Measurements from ENCODE around the gene KIF3B. TPM values are rescaled to one million over a fixed set of nuclear protein-coding genes. Genes with fewer than 3 reads are reported as not detected.
"Not testable (repeated sequence)": the region's sequence is repeated elsewhere in the genome, so short reads cannot be mapped to it uniquely, and the experiment has no call there.

Gene KIF3B
- total RNA-seq, 2 experiments from 2014 or later: 36.2 to 36.5 TPM

- DNase-seq: no peak
- Mint-ChIP-seq H3K27ac (no peak overlapping the region), H3K36me3 (peaks cover 5% of the 10 kb centered on the region), H3K4me3 (no peak overlapping the region), H3K4me1 (peaks cover 6% of the 10 kb centered on the region), H3K27me3 (no peaks in the 10 kb centered on the region), H3K9me3 (no peaks in the 10 kb centered on the region)
Measured at GRCh38 chr20:32343439-32343838, 66.0 kb downstream of the KIF3B start.

DNA sequence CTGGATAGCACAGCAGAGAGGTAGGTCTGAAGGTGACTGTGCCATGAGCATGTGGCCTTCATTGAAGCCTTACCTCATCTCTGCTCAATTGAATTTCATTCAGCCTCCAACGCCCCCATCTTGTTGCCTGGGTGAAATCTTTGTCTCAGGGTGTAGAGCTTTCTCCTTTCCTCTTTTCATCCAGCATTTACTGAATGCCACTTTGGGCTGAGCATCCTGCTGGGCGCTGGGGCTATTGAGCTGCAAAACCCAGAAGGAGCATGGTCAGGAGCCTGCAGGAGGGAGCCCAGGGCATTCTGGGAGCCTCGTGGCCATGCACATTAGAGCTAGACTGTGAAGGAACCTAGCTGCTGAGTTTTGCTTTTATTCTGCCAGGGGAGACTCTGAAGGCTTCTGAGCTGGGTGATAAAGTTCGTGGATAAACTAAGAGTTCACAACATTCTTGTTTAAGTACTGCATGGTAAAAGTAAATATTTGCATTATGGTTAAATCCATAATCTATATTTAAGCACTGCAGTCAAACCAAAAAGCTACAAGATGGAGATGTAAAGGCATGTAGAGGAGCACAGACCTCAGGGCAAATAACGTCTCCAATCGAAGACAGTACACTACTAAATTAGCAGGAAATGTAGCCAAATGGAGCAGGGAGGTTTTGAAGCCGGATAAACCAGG lies 67.5 kb downstream of the KIF3B start:
- Mint-ChIP-seq H3K4me3 (no peak overlapping the region), H3K27me3 (no peaks in the 10 kb centered on the region), H3K36me3 (peaks cover 11% of the 10 kb centered on the region)

GRCh38 chr20:32348207-32348606 lies 70.8 kb downstream of the KIF3B start:
- no peak overlapping the region for H3K4me3 Mint-ChIP-seq
- H3K4me1 Mint-ChIP-seq: no peaks in the 10 kb centered on the region
- no peaks in the 10 kb centered on the region for H3K9me3 Mint-ChIP-seq
- no peaks in the 10 kb centered on the region for H3K27me3 Mint-ChIP-seq
- H3K27ac Mint-ChIP-seq: no peak overlapping the region
- DNase-seq: no peak
- peaks cover 7% of the 10 kb centered on the region for H3K36me3 Mint-ChIP-seq

More for the DNA sequence above, 67.5 kb downstream of the KIF3B start:
- no peak for DNase-seq
- Mint-ChIP-seq H3K9me3 (no peaks in the 10 kb centered on the region), H3K27ac (no peak overlapping the region), H3K4me1 (peaks cover 6% of the 10 kb centered on the region)

- peaks cover 7% of the 10 kb centered on the region for H3K36me3 Mint-ChIP-seq
- peaks cover 11% of the 10 kb centered on the region for H3K4me1 Mint-ChIP-seq
- H3K4me3 Mint-ChIP-seq: no peak overlapping the region
- no peaks in the 10 kb centered on the region for H3K9me3 Mint-ChIP-seq
- H3K27ac Mint-ChIP-seq: no peak overlapping the region
- no peaks in the 10 kb centered on the region for H3K27me3 Mint-ChIP-seq
- DNase-seq: no peak
Measured at GRCh38 chr20:32350421-32350820, 73.0 kb downstream of the KIF3B start.

- no peak overlapping the region for H3K27ac Mint-ChIP-seq
- H3K9me3 Mint-ChIP-seq: no peaks in the 10 kb centered on the region
- peaks cover 21% of the 10 kb centered on the region for H3K4me1 Mint-ChIP-seq
- no peaks in the 10 kb centered on the region for H3K27me3 Mint-ChIP-seq
- no peak overlapping the region for H3K4me3 Mint-ChIP-seq
- DNase-seq: no peak
- peaks cover 7% of the 10 kb centered on the region for H3K36me3 Mint-ChIP-seq
Measured at GRCh38 chr20:32352121-32352720, 74.8 kb downstream of the KIF3B start.

DNA sequence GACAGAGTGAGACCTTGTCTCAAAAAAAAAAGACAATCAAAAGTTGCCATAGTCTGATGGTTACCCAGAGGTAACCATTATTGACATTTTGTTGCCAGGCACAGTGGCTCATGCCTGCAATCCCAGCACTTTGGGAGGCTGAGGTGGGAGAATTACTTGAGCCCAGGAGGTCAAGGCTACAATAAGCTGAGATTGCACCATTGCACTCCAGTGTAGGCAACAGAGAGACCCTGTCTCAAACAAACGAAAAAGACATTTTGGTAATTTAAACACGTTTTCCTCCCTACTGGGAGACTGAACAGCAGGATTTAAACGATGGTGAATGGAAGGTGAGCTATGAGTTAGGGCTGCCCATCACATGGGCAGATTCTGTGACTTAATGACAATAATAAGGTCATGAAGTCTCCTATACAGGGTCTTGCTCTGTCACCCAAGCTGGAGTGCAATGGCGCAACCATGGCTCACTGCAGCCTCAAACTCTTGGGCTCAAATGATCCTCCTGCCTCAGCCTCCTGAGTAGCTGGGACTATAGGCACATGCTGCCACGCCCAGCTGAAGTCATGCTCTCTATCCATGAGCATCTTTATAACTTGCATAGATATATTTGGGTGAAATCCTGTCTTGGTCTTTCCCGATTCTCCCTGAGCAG lies 76.5 kb downstream of the KIF3B start:
- Mint-ChIP-seq H3K27ac (no peak overlapping the region), H3K36me3 (peaks cover 10% of the 10 kb centered on the region), H3K4me3 (no peak overlapping the region), H3K27me3 (peaks cover 3% of the 10 kb centered on the region), H3K9me3 (no peaks in the 10 kb centered on the region), H3K4me1 (peaks cover 26% of the 10 kb centered on the region)
- no peak for DNase-seq

DNA sequence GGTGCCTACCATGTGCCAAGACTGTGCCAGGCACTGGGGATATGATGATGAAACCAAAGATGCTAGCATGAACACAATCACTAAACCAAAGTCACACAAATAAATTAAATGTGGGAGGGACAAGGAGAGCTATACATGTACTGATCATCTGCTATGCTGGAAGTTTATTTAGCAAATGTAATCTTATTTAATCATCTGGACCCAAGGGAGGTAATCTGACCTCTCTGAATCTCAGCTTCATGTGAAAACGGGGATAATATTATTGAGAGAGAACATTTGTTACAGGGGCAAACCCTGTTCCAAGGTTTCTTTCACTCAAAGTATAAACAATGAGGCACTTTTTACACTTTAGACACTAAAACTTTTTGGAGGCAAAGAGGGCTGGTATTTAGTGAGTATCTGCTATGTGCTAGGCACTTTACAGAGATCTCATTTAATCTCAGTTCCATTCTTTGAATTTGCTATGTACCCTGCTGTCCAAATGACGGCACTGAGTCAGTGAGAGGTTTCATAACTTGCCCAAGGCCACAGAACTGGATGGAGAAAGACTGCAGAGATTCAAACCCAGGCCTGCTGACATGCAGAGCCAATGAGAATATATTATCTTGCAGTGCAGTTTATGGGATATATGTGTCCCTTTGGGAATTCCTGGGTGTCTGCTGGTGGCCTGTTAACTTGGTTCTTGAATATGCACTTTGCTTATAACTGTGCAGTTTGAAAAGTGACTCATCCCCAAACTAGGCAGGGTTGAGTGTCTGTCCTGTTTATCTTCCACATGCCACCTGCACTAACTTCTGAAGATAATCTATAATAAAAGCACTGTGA lies 77.4 kb downstream of the KIF3B start:
- Mint-ChIP-seq H3K27ac (peak overlapping the region; percentile 63), H3K27me3 (peaks cover 3% of the 10 kb centered on the region), H3K4me1 (peaks cover 30% of the 10 kb centered on the region), H3K36me3 (peaks cover 12% of the 10 kb centered on the region), H3K4me3 (no peak overlapping the region), H3K9me3 (no peaks in the 10 kb centered on the region)
- DNase-seq: no peak

DNA sequence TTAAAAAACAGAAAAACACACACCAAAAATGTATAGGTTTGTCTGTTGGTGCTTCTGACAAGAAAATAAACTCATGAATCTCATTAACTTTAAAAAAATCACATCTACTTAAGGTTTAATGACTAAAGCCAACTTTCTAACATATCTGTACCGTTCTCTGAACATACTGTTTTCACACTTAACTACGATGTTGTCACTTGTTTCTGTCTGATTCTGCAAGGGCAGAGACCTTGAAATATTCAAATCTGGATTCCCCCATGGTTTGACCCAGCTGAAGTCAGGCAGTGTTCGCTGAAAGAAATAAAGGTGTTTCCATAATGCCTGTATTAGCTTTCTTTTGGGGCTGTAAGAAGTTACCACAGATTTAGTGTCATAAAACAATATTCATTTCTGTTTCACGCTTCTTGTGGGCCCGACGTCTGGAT lies 78.0 kb downstream of the KIF3B start:
- Mint-ChIP-seq H3K9me3 (no peaks in the 10 kb centered on the region), H3K27ac (peak overlapping the region; percentile 63), H3K4me3 (no peak overlapping the region), H3K4me1 (peaks cover 35% of the 10 kb centered on the region), H3K36me3 (peaks cover 18% of the 10 kb centered on the region), H3K27me3 (peaks cover 3% of the 10 kb centered on the region)
- no peak for DNase-seq

GRCh38 chr20:32355907-32356621 lies 78.6 kb downstream of the KIF3B start:
- DNase-seq, H3K4me3 Mint-ChIP-seq, H3K9me3 Mint-ChIP-seq, H3K27me3 Mint-ChIP-seq: not testable (repeated sequence)
- Mint-ChIP-seq H3K27ac (peak overlapping the region; percentile 63), H3K4me1 (peaks cover 41% of the 10 kb centered on the region), H3K36me3 (peaks cover 21% of the 10 kb centered on the region)

- peaks cover 46% of the 10 kb centered on the region for H3K4me1 Mint-ChIP-seq
- H3K9me3 Mint-ChIP-seq: no peaks in the 10 kb centered on the region
- H3K36me3 Mint-ChIP-seq: peaks cover 25% of the 10 kb centered on the region
- H3K27me3 Mint-ChIP-seq: peaks cover 3% of the 10 kb centered on the region
- H3K27ac Mint-ChIP-seq: peak overlapping the region; percentile 100
- H3K4me3 Mint-ChIP-seq: peak overlapping the region; percentile 98
- DNase-seq: no peak
Measured at GRCh38 chr20:32356622-32357374, 79.3 kb downstream of the KIF3B start.

- Mint-ChIP-seq H3K27me3 (peaks cover 3% of the 10 kb centered on the region), H3K4me1 (peaks cover 52% of the 10 kb centered on the region), H3K36me3 (peaks cover 31% of the 10 kb centered on the region), H3K9me3 (no peaks in the 10 kb centered on the region), H3K27ac (peak overlapping the region; percentile 100), H3K4me3 (peak overlapping the region; percentile 98)
- no peak for DNase-seq
Measured at GRCh38 chr20:32357375-32357868, 80.0 kb downstream of the KIF3B start.

DNA sequence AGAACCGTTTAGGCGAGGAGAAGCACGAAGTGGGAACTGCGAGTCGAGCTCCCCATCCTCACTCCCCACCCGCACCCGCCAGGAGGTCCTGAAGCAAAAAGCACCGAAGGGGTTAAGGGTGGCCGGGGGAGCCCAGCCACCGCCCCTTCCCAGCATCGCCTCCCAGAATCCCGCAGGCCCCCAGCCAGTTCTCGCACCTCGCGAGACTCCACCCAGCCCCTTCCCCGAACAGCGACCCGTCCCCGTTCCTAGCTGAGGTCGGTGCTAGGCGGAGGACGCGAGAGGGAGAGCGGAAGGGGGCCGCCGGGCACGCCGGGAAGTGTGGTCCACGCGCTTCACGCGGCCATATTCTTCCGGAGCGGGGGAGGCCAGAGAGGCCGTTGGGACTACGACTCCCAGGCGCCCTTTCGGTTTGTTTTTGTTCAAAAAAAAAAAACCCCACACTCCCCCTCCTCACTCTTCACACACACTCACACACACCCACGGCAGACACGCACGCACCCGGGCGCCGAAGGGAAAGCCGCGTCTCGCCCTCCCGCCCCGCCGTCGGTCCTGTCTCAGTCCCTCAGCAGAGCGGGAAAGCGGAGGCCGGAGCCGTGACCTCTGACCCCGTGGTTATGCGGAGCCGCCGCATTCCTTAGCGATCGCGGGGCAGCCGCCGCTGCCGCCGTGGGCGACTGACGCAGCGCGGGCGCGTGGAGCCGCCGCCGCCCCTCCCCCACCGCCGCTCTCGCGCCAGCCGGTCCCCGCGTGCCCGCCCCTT lies 80.6 kb downstream of the KIF3B start, which contains the start of gene ASXL1:
ASXL1 (plus strand) TSS at position 463 of the 763 bp plus-strand sequence. CDS start 445 bp downstream, outside the sequence.
- H3K9me3 Mint-ChIP-seq: no peaks in the 10 kb centered on the region
- peak within 1 kb of the TSS; percentile 98 for H3K4me3 Mint-ChIP-seq
- peak within 1 kb of the TSS; percentile 100 for H3K27ac Mint-ChIP-seq
- H3K36me3 Mint-ChIP-seq: peaks cover 32% of the 10 kb centered on the region
- H3K4me1 Mint-ChIP-seq: peaks cover 59% of the 10 kb centered on the region
- DNase-seq: peak; percentile 96
- H3K27me3 Mint-ChIP-seq: peaks cover 3% of the 10 kb centered on the region

DNA sequence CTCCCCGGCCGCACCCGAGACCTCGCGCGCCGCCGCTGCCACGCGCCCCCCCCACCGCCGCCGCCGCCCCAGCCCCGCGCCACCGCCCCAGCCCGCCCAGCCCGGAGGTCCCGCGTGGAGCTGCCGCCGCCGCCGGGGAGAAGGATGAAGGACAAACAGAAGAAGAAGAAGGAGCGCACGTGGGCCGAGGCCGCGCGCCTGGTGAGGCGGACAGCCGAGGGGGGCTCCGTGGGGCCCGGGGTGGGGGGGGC lies 81.1 kb downstream of the KIF3B start:
- peaks cover 34% of the 10 kb centered on the region for H3K36me3 Mint-ChIP-seq
- H3K9me3 Mint-ChIP-seq: no peaks in the 10 kb centered on the region
- H3K27ac Mint-ChIP-seq: no peak overlapping the region
- DNase-seq: no peak
- H3K4me3 Mint-ChIP-seq: no peak overlapping the region
- peaks cover 64% of the 10 kb centered on the region for H3K4me1 Mint-ChIP-seq
- peaks cover 3% of the 10 kb centered on the region for H3K27me3 Mint-ChIP-seq
